ENCODE measurements around the gene POMT2.

POMT2 gene

DNA sequence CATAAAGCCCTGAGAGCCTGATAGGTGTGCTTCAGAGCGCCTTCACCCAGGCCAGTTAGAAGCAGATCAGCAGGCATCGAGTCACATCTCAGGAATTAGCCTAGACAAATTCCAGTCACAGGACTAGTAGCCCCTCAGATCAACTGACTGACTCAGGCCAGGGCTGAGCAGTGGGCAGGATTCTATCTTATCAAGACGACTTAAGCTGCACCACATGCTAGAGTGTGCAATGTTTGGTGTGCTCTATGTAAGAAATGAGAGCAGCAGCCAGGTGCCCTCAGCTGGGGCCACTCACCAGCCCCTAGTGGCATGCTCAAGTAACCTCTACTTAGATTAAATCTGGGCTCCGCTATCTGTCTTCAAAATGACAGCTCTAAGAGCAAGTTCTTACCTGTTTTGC lies 30.0 kb downstream of the POMT2 start:
- TF ChIP-seq TAF1 (IDR thresholded peaks at IDR 0.05; ENCODE audit: borderline replicate concordance, insufficient read depth, low read length) (no peak), FOXP2 (optimal IDR thresholded peaks at IDR 0.05; ENCODE audit: borderline replicate concordance, extremely low read depth, extremely low read length, insufficient read depth) (no peak), POLR2AphosphoS5 (IDR thresholded peaks at IDR 0.05; ENCODE audit: low read depth, low read length) (no peak), SIN3A (IDR thresholded peaks at IDR 0.05; ENCODE audit: borderline replicate concordance, insufficient read depth, low read length) (no peak)
- TF ChIP-seq, protein P1, sequence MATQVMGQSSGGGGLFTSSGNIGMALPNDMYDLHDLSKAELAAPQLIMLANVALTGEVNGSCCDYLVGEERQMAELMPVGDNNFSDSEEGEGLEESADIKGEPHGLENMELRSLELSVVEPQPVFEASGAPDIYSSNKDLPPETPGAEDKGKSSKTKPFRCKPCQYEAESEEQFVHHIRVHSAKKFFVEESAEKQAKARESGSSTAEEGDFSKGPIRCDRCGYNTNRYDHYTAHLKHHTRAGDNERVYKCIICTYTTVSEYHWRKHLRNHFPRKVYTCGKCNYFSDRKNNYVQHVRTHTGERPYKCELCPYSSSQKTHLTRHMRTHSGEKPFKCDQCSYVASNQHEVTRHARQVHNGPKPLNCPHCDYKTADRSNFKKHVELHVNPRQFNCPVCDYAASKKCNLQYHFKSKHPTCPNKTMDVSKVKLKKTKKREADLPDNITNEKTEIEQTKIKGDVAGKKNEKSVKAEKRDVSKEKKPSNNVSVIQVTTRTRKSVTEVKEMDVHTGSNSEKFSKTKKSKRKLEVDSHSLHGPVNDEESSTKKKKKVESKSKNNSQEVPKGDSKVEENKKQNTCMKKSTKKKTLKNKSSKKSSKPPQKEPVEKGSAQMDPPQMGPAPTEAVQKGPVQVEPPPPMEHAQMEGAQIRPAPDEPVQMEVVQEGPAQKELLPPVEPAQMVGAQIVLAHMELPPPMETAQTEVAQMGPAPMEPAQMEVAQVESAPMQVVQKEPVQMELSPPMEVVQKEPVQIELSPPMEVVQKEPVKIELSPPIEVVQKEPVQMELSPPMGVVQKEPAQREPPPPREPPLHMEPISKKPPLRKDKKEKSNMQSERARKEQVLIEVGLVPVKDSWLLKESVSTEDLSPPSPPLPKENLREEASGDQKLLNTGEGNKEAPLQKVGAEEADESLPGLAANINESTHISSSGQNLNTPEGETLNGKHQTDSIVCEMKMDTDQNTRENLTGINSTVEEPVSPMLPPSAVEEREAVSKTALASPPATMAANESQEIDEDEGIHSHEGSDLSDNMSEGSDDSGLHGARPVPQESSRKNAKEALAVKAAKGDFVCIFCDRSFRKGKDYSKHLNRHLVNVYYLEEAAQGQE (IDR thresholded peaks at IDR 0.05; ENCODE audit: insufficient read depth in 1 of 2, low read depth in 2 of 2, low read length in 2 of 2), result no peak

- TF ChIP-seq SIN3A (IDR thresholded peaks at IDR 0.05; ENCODE audit: borderline replicate concordance, insufficient read depth, low read length), result no peak
- TF ChIP-seq FOXP2 (optimal IDR thresholded peaks at IDR 0.05; ENCODE audit: borderline replicate concordance, extremely low read depth, extremely low read length, insufficient read depth), result no peak
- no peak for TF ChIP-seq TAF1 (IDR thresholded peaks at IDR 0.05; ENCODE audit: borderline replicate concordance, insufficient read depth, low read length)
- TF ChIP-seq, protein P1 (IDR thresholded peaks at IDR 0.05; ENCODE audit: insufficient read depth in 1 of 2, low read depth in 2 of 2, low read length in 2 of 2), result no peak
These were observed 34.1 kb downstream of the POMT2 start for GRCh38 chr14:77286576-77286975.

DNA sequence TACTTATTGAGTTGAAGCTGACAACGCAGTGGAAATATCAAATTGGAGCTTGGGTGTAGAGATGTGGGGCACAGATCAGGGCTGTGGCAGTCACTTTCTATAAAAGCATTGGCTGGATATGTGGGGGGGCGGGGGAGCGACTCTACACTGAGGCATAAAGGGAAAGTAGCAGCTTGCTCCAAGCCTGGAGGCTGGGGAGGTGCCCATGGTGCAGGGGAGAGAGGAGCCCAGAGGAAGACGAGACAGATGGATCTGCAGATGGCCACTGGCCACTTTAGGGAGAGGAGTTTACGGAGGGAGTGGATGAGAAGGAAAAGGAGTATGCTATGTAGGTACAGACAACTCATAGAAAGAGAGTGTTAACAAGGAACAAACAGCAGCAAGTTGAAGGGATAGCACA lies 36.2 kb downstream of the POMT2 start:
- TF ChIP-seq FOXP2 (optimal IDR thresholded peaks at IDR 0.05; ENCODE audit: borderline replicate concordance, extremely low read depth, extremely low read length, insufficient read depth) (no peak), SIN3A (IDR thresholded peaks at IDR 0.05; ENCODE audit: borderline replicate concordance, insufficient read depth, low read length) (no peak), POLR2AphosphoS5 (IDR thresholded peaks at IDR 0.05; ENCODE audit: low read depth, low read length) (no peak), TAF1 (IDR thresholded peaks at IDR 0.05; ENCODE audit: borderline replicate concordance, insufficient read depth, low read length) (no peak)
- TF ChIP-seq, protein P1 (IDR thresholded peaks at IDR 0.05; ENCODE audit: insufficient read depth in 1 of 2, low read depth in 2 of 2, low read length in 2 of 2), result no peak

DNA sequence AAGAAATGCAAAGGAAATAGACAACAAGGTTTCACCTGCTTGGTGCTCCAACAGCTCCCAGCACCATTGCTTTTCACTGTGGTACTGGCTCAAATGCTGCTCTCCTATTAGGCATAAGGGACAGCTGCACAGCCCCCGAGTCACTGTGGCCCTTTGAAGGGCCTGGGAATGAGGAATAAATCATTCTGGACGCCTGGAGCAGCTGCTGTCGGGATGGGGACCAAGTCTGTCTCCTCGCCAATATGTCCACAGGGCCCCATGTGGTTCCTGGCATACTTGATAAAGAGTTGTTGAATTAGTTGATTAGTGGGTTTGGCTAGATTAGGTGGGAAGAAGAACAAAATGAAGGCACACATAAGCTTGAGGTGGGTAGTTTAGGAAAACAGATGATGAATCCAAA lies 36.6 kb downstream of the POMT2 start:
- TF ChIP-seq, protein P1 (IDR thresholded peaks at IDR 0.05; ENCODE audit: insufficient read depth in 1 of 2, low read depth in 2 of 2, low read length in 2 of 2), result no peak
- TF ChIP-seq FOXP2 (optimal IDR thresholded peaks at IDR 0.05; ENCODE audit: borderline replicate concordance, extremely low read depth, extremely low read length, insufficient read depth) (no peak), TAF1 (IDR thresholded peaks at IDR 0.05; ENCODE audit: borderline replicate concordance, insufficient read depth, low read length) (no peak), POLR2AphosphoS5 (IDR thresholded peaks at IDR 0.05; ENCODE audit: low read depth, low read length) (no peak), SIN3A (IDR thresholded peaks at IDR 0.05; ENCODE audit: borderline replicate concordance, insufficient read depth, low read length) (no peak)

DNA sequence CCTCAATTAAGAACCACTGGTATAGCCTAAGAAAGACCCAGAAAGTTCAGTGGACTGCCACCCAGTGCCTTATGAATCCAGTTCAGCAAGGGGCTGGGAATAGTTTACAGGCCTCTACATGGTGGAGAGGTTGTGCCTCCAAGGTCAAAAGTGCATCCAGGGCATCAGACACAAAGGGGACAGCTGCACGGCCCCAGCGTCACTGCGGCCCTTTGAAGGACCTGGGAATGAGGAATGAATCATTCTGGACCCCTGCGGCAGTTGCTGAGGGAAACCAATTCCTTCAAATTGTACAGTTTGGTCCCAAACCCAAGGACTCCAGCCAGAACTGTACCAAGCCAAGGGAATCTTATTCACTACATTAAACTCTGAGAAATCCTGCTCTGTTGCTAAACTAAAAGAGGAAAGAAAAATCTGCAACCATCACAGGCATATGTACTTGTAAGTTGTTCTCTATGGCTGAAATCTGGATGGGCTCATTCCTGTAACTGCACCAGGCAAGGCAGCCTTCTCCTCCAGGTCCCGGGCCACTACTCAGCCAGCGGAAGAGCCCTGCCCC lies 38.8 kb downstream of the POMT2 start:
- no peak for TF ChIP-seq TAF1 (IDR thresholded peaks at IDR 0.05; ENCODE audit: borderline replicate concordance, insufficient read depth, low read length)
- TF ChIP-seq, protein P1 (IDR thresholded peaks at IDR 0.05; ENCODE audit: insufficient read depth in 1 of 2, low read depth in 2 of 2, low read length in 2 of 2), result no peak
- no peak for TF ChIP-seq FOXP2 (optimal IDR thresholded peaks at IDR 0.05; ENCODE audit: borderline replicate concordance, extremely low read depth, extremely low read length, insufficient read depth)
- no peak for TF ChIP-seq SIN3A (IDR thresholded peaks at IDR 0.05; ENCODE audit: borderline replicate concordance, insufficient read depth, low read length)
- no peak for TF ChIP-seq POLR2AphosphoS5 (IDR thresholded peaks at IDR 0.05; ENCODE audit: low read depth, low read length)

Data from PFSK-1 (cell line).